Naive thymus-derived CD4-positive, alpha-beta T cell (primary cell): Measurements from ENCODE around the gene TMEM59L. TPM values are rescaled to one million over a fixed set of nuclear protein-coding genes. Genes with fewer than 3 reads are reported as not detected.

Source experiments
- ATAC-seq: fragments of 150-1000 bp; cut with Tn5 transposase; 2 replicates; pipeline ENCODE4 v1.10.0; 2021; ENCODE audit warnings: mild to moderate bottlenecking, moderate library complexity
- CTCF ChIA-PET: fragments of 350-600 bp; sonication (Branson Sonifier 250); formaldehyde crosslinking; loops from one replicate; lab custom pipeline; 2021; ENCODE audit warnings: antibody characterized with exemption; lab: Charles Lee
- POLR2A ChIA-PET: fragments of 350-600 bp; sonication (Branson Sonifier 250); formaldehyde crosslinking; loops from one replicate; lab custom pipeline; 2021; ENCODE audit warnings: antibody characterized with exemption, inconsistent platforms; lab: Charles Lee
- DNase-seq, 9 donors: peaks; one replicate each; pipeline versions ENCODE4 v3.0.0 to v3.0.0-alpha.2; 2020 to 2022; ENCODE audit warnings: mixed read lengths in 1 of 9
- H3K27ac ChIP-seq: one replicate; pipeline ENCODE4 v1.7.0; 2013; ENCODE audit warnings: mild to moderate bottlenecking, low read depth, low read length, moderate library complexity
- H3K27me3 ChIP-seq, 2 donors: one replicate each; pipeline ENCODE4 v1.7.0; 2013; ENCODE audit warnings: low read length in 2 of 2, mild to moderate bottlenecking in 2 of 2, moderate library complexity in 2 of 2; ENCODE audit not compliant: control insufficient read depth in 2 of 2, insufficient read depth in 2 of 2
- H3K36me3 ChIP-seq, 3 experiments: 1 replicate in 2 of 3; 2 replicates in 1 of 3; pipeline ENCODE4 v1.7.0; 2013; ENCODE audit warnings: low read length in 3 of 3, mild to moderate bottlenecking in 3 of 3, moderate library complexity in 1 of 3; ENCODE audit not compliant: insufficient read depth in 3 of 3, control insufficient read depth in 2 of 3
- H3K4me1 ChIP-seq, 2 donors: one replicate each; pipeline ENCODE4 v1.7.0; 2013; ENCODE audit warnings: low read length in 2 of 2, mild to moderate bottlenecking in 2 of 2, moderate library complexity in 1 of 2; ENCODE audit not compliant: control insufficient read depth in 2 of 2, insufficient read depth in 2 of 2
- H3K4me3 ChIP-seq: 2 replicates; pipeline ENCODE4 v1.7.0; 2013; ENCODE audit warnings: mild to moderate bottlenecking, low read length
- H3K9me3 ChIP-seq, 3 experiments: 1 replicate in 2 of 3; 2 replicates in 1 of 3; pipeline ENCODE4 v1.7.0; 2013; ENCODE audit warnings: low read length in 3 of 3; ENCODE audit not compliant: control insufficient read depth in 2 of 3
- H3K27ac Mint-ChIP-seq, 9 donors: one replicate each; pipeline ENCODE4 v1.8.0; 2020 to 2022; ENCODE audit warnings: mixed read lengths in 9 of 9, mild to moderate bottlenecking in 8 of 9, moderate library complexity in 5 of 9, inconsistent platforms in 2 of 9
- H3K27me3 Mint-ChIP-seq, 5 donors: one replicate each; pipeline ENCODE4 v1.8.0; 2021 to 2022; ENCODE audit warnings: mixed read lengths in 5 of 5, mild to moderate bottlenecking in 1 of 5
- H3K36me3 Mint-ChIP-seq, 5 donors: one replicate each; pipeline ENCODE4 v1.8.0; 2020 to 2022; ENCODE audit warnings: mixed read lengths in 5 of 5, mild to moderate bottlenecking in 3 of 5, inconsistent platforms in 1 of 5
- H3K4me1 Mint-ChIP-seq, 7 donors: one replicate each; pipeline ENCODE4 v1.8.0; 2020 to 2022; ENCODE audit warnings: mixed read lengths in 7 of 7, mild to moderate bottlenecking in 3 of 7, inconsistent platforms in 1 of 7
- H3K4me3 Mint-ChIP-seq, 10 donors: one replicate each; pipeline ENCODE4 v1.8.0; 2020 to 2022; ENCODE audit warnings: mild to moderate bottlenecking in 10 of 10, mixed read lengths in 10 of 10, moderate library complexity in 6 of 10, inconsistent platforms in 2 of 10
- H3K9me3 Mint-ChIP-seq, 11 donors: one replicate each; pipeline ENCODE4 v1.8.0; 2020 to 2022; ENCODE audit warnings: mixed read lengths in 11 of 11, mild to moderate bottlenecking in 4 of 11, inconsistent platforms in 1 of 11, moderate library complexity in 1 of 11
- intact Hi-C, 2 donors: fragments of 100-400 bp; cut with micrococcal nuclease; formaldehyde crosslinking; loops; one replicate each; pipeline ENCODE4 v1.15.1; 2023
- polyA plus RNA-seq, 2 donors: library from polyadenylated mRNA; unstranded; fragments of 300-500 nt; fragmentation: Illumina TruSeq; gene quantifications; one replicate each; pipeline ENCODE4 v1.2.3, GENCODE V29; 2021
- total RNA-seq, 6 experiments: library from RNA in 5 of 6; stranded (reverse) in 5 of 6; gene quantifications; 1 replicate in 5 of 6; 2 replicates in 1 of 6; pipeline ENCODE4 v1.2.3 and lab custom pipeline; 2021 to 2026

Gene TMEM59L
- total and polyA plus RNA-seq, 7 experiments from 2014 or later, result 0.22 to 0.74 (median 0.30) TPM; not detected in 3

DNA sequence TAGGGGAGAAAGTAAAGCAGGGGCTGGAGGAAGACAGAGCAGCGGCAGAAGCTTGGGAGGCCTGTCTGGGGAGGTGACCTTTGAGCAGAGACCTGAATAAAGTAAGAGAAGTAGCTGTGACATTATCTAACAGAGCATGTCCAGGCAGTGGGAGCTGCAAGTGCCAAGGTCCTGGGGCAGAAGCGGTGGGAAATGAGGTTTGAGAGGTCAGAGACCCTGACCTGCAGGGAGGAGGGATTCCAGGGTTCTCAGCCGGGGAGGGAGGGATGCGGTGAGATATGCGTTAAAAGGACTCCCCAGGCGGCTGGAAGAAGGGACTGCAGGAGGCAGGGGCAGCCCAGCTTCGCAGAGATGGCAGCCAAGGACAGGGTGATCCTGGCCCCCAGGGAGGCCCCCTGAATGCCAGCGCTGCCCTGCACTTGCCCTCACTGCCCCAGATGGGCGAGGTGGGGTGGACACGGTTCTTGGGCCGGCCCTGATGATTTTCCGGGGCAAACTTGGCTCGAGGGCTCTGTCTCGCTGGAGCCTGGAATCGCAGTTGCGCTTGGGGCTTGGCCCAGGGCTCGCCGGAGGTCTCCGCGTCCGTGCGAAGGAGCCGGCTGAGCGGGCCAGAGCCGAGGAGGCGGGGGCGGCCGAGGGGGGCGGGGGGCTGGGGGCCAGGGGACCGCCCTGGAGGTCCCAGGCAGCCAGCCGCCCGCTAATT lies 9.3 kb upstream of the TMEM59L start:
- no peak for DNase-seq
- ATAC-seq, result peak; percentile 75
- H3K27me3 ChIP-seq, result peaks cover 4 to 19% of the 10 kb centered on the region in 2 donors
- no peak overlapping the region for H3K27ac ChIP-seq
- H3K4me1 ChIP-seq, result no peaks in the 10 kb centered on the region
- no peaks in the 10 kb centered on the region for H3K9me3 Mint-ChIP-seq
- POLR2A ChIA-PET, result no interaction called here
- intact Hi-C loops, result no loop called here
- peak overlapping the region in 1 of 9 donors; percentile 3 for H3K27ac Mint-ChIP-seq
- no peaks in the 10 kb centered on the region for H3K9me3 ChIP-seq
- peaks cover 2 to 15% (median 11%) of the 10 kb centered on the region in 7 donors for H3K4me1 Mint-ChIP-seq
- CTCF ChIA-PET, result no interaction called here
- peaks cover 0 to 4% (median 0%) of the 10 kb centered on the region in 5 donors for H3K36me3 Mint-ChIP-seq
- H3K36me3 ChIP-seq, result no peaks in the 10 kb centered on the region
- H3K4me3 ChIP-seq, result no peak overlapping the region
- H3K4me3 Mint-ChIP-seq, result peak overlapping the region in 3 of 10 donors; percentile 23 to 31 (median 25)
- H3K27me3 Mint-ChIP-seq, result peaks cover 34 to 53% (median 45%) of the 10 kb centered on the region in 5 donors

DNA sequence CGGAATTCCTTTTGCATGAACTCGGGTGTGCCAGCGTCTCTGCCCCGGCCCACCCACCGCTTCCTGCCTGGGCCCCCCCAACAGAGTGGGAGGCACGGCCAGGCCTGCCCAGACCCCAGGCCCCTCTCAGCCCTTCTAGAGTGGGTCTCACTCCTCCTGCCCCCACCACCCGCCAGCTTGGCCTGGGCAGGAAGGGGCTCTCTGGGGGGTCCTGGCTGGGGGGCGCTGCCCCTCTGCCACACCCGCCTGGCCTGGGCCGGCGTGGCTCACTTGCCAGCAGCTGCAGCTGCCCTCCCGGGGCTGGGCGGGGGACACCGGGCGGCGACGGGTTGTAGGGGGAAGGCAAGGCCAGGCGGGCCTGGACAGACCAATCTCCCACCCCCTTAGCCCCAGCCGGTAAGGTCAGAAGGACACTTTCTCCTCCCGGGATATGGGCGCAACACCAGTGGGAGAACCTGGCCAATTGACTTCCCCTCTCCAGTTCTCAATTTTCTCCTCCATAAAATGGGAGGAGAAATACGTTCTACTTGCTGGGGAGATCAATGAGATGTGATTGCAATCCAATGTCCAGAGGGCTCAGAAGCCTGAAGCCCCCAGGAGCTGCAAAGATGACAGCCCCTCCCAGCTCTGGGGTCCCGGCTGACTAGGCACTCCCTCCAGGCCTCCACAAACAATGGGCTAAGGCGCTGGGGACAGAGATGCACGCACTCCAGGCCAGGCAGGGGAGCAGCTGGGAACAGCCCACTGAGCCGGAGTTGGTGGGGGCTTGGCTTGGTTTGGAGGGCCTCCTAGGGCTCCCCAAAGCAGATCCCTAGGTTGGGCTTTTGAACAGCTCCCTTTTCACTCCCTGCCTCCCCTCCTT lies 8.5 kb upstream of the TMEM59L start:
- H3K36me3 Mint-ChIP-seq, result peaks cover 0 to 4% (median 0%) of the 10 kb centered on the region in 5 donors
- ATAC-seq, result no peak

DNA sequence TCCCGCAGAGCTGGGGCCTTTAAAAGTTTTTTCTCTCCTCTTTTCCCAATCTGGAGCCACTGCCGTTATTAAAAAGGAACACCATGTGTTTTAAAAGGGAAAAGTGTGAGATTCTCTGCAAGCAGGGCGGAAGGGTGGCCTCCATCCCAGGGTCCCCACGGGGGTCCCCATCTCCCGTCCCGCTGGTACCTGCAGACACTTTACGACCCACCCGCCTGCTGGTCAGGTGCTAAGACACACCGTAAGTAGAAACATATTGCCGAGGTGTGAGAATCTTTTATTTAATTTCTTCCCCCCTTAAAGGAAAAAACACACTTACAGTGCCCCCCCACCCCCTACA lies 7.9 kb upstream of the TMEM59L start:
- intact Hi-C loops, result no loop called here
- H3K27me3 Mint-ChIP-seq, result peaks cover 47 to 66% (median 56%) of the 10 kb centered on the region in 5 donors
- no peak overlapping the region for H3K27ac Mint-ChIP-seq
- H3K4me1 ChIP-seq, result no peaks in the 10 kb centered on the region
- peaks cover 4 to 23% of the 10 kb centered on the region in 2 donors for H3K27me3 ChIP-seq
- DNase-seq, result no peak
- no peaks in the 10 kb centered on the region for H3K9me3 ChIP-seq
- H3K4me3 Mint-ChIP-seq, result peak overlapping the region in 2 of 10 donors; percentile 16 to 76
- H3K27ac ChIP-seq, result no peak overlapping the region
- H3K36me3 Mint-ChIP-seq, result peaks cover 0 to 4% (median 0%) of the 10 kb centered on the region in 5 donors
- H3K9me3 Mint-ChIP-seq, result peaks cover 0 to 3% (median 0%) of the 10 kb centered on the region in 11 donors
- no peak for ATAC-seq
- H3K4me3 ChIP-seq, result no peak overlapping the region
- ChIA-PET CTCF (interaction anchor here (0.5 kb wide), 1 partner anchor 68 kb away, joined by 3 read pairs; no protein-coding TSS in a partner anchor), POLR2A (interaction anchor here (1.0 kb wide), 1 partner anchor 16 kb away, joined by 3 read pairs; the partner anchor contains the start of gene REX1BD)
- H3K36me3 ChIP-seq, result no peaks in the 10 kb centered on the region
- H3K4me1 Mint-ChIP-seq, result peaks cover 2 to 26% (median 13%) of the 10 kb centered on the region in 7 donors

More for the DNA sequence above, 8.5 kb upstream of the TMEM59L start:
- CTCF ChIA-PET, result interaction anchor here (0.5 kb wide), 1 partner anchor 69 kb away, joined by 3 read pairs; no protein-coding TSS in a partner anchor
- Mint-ChIP-seq H3K4me1 (peaks cover 2 to 23% (median 13%) of the 10 kb centered on the region in 7 donors), H3K9me3 (peaks cover 0 to 3% (median 0%) of the 10 kb centered on the region in 11 donors), H3K4me3 (no peak overlapping the region), H3K27ac (no peak overlapping the region), H3K27me3 (peaks cover 42 to 61% (median 53%) of the 10 kb centered on the region in 5 donors)
- DNase-seq, result no peak
- Histone ChIP-seq H3K9me3 (no peaks in the 10 kb centered on the region), H3K4me3 (no peak overlapping the region), H3K27me3 (peaks cover 4 to 20% of the 10 kb centered on the region in 2 donors), H3K36me3 (no peaks in the 10 kb centered on the region), H3K4me1 (no peaks in the 10 kb centered on the region), H3K27ac (no peak overlapping the region)
- POLR2A ChIA-PET, result interaction anchor here (1.0 kb wide), 1 partner anchor 15 kb away, joined by 3 read pairs; the partner anchor contains the start of gene REX1BD
- intact Hi-C loops, result no loop called here

DNA sequence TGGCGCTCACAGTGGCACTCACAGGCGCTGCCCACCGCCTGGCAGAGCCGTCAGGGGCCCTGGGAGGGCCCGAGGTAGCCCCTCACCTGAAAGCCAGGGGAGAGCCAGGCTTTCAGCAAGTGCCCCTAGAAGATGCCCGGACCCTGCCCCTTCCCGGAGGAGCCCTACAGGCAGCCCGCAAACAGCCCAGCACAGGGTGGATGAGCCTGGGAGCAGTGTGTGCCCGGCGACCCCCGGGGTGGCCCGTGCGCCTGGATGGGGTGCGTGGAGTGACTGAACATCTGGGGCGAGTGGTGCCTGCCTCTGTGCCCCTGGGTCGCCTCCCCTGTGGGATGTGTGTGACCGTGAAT lies 7.5 kb upstream of the TMEM59L start:
- intact Hi-C loops, result no loop called here
- POLR2A ChIA-PET, result no interaction called here
- Mint-ChIP-seq H3K4me3 (peak overlapping the region; percentile 3 to 82 (median 47)), H3K9me3 (peaks cover 0 to 3% (median 0%) of the 10 kb centered on the region in 11 donors), H3K4me1 (peaks cover 2 to 26% (median 13%) of the 10 kb centered on the region in 7 donors), H3K27ac (peak overlapping the region in 1 of 9 donors; percentile 67), H3K36me3 (peaks cover 0 to 4% (median 0%) of the 10 kb centered on the region in 5 donors), H3K27me3 (peaks cover 47 to 70% (median 60%) of the 10 kb centered on the region in 5 donors)
- Histone ChIP-seq H3K4me3 (no peak overlapping the region), H3K9me3 (no peaks in the 10 kb centered on the region), H3K27me3 (peaks cover 4 to 26% of the 10 kb centered on the region in 2 donors), H3K4me1 (no peaks in the 10 kb centered on the region), H3K27ac (no peak overlapping the region), H3K36me3 (no peaks in the 10 kb centered on the region)
- CTCF ChIA-PET, result no interaction called here
- DNase-seq, result no peak
- no peak for ATAC-seq

DNA sequence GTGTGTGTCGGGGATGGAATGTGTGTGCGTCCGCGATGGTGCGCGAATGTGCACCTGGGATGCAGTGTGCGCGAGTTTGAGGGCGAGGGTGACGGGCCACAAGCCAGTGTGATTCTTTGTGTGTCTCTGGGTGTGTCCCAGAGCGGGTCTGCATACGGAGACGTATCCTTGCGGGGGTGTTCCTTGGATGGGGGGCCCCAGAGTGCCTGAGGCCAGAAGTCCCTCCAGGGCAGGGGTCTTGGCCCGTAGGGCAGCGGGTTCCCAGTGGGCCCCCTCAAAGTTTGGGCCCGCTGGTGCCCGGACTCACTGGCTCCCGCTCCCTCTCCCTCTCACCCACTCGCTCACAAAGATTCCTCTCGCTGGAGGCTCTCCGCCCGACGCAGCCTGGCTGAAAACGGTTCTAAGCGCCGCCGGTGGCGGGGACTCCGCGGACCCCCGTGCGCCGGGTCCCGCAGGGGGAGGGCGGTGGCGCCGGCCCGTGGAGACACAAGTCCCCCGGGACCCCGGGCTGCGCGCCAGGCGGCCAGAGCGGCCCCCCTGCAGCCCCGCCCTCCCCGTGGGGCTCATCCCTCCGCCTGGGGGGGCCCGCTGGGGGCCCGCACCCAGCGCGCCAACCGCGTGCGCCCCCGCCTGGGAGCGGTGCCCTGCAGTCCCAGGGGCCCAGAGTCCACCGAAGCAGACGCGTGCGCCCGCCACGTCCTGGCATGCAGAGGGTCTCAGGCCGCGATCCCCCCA lies 7.0 kb upstream of the TMEM59L start:
- ChIA-PET CTCF (no interaction called here), POLR2A (no interaction called here)
- peaks cover 0 to 4% (median 0%) of the 10 kb centered on the region in 5 donors for H3K36me3 Mint-ChIP-seq
- peak overlapping the region in 1 of 9 donors; percentile 67 for H3K27ac Mint-ChIP-seq
- H3K27ac ChIP-seq, result no peak overlapping the region
- intact Hi-C loops, result no loop called here
- H3K9me3 ChIP-seq, result no peaks in the 10 kb centered on the region
- DNase-seq, result no peak
- no peaks in the 10 kb centered on the region for H3K36me3 ChIP-seq
- peaks cover 2 to 26% (median 13%) of the 10 kb centered on the region in 7 donors for H3K4me1 Mint-ChIP-seq
- H3K4me3 Mint-ChIP-seq, result peak overlapping the region; percentile 3 to 82 (median 47)
- H3K4me1 ChIP-seq, result no peaks in the 10 kb centered on the region
- peaks cover 4 to 30% of the 10 kb centered on the region in 2 donors for H3K27me3 ChIP-seq
- H3K4me3 ChIP-seq, result no peak overlapping the region
- H3K9me3 Mint-ChIP-seq, result peaks cover 0 to 3% (median 0%) of the 10 kb centered on the region in 11 donors
- no peak for ATAC-seq
- peaks cover 47 to 73% (median 63%) of the 10 kb centered on the region in 5 donors for H3K27me3 Mint-ChIP-seq
